Measurements from ENCODE around the gene INTS6L.
"Not testable (repeated sequence)": the region's sequence is repeated elsewhere in the genome, so short reads cannot be mapped to it uniquely, and the experiment has no call there.

The INTS6L gene

GRCh38 chrX:135624408-135625204 lies 104.1 kb downstream of the INTS6L start:
- not testable (repeated sequence) for DNase-seq

GRCh38 chrX:135625995-135626394 lies 105.5 kb downstream of the INTS6L start:
- no peak for DNase-seq

DNA sequence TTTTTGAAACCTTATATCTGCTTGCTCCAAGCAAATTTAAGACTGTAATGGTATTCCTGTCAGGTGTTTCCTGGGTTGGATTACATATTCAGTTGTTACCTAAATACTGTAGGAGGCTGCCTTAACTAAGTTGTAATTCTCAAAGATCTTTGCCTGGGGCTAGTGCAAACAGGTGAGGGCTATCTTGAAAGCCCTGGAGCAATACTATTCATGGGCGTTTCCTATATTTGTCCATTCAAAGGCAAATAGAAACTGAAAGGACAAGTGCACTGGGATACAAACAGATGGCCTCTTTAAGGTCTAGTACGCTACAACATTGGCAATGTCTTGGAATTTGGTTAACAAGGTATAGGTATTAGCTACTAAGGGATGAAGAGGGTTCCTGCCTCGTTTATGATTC lies 108.9 kb downstream of the INTS6L start:
- DNase-seq = no peak

Measured in T-helper 2 cell (primary cell).